SK-N-SH (cell line): Measurements from ENCODE around the gene KRT13. TPM values are rescaled to one million over a fixed set of nuclear protein-coding genes. Genes with fewer than 3 reads are reported as not detected.

Experiments
- CTCF ChIA-PET: fragments of 300-600, 350-600 bp; formaldehyde crosslinking; extraction: SDS; loops from one replicate; lab custom pipeline; 2021; lab: Yijun Ruan, JAX
- POLR2A ChIA-PET: fragments of 350-600 bp; sonication (Branson Sonifier 250); formaldehyde crosslinking; extraction: SDS; loops from one replicate; lab custom pipeline; 2020; ENCODE audit warnings: antibody characterized with exemption, inconsistent platforms; lab: Yijun Ruan, JAX
- DNase-seq: peaks from one replicate; pipeline ENCODE4 v3.0.0; 2012
- H2AFZ ChIP-seq: fragments of 200-600 bp; sonication (generic); 2 replicates; pipeline ENCODE4 v1.8.1; 2016; ENCODE audit warnings: antibody characterized with exemption, mild to moderate bottlenecking, low read depth
- H3F3A ChIP-seq: fragments of 200-600 bp; sonication (generic); replicated peaks from 2 replicates; pipeline ENCODE3; 2016; ENCODE audit warnings: antibody characterized with exemption, mild to moderate bottlenecking; ENCODE audit not compliant: insufficient read depth
- H3K27ac ChIP-seq, 2 experiments: fragments of 200-500 bp in 1 of 2; fragments of 200-600 bp in 1 of 2; sonication (Bioruptor generic) in 1 of 2; sonication (generic), shearing (Covaris generic) in 1 of 2; 2 replicates each; pipeline versions ENCODE4 v1.5.1 to v1.6.1; 2014 to 2016; ENCODE audit warnings: low read depth in 2 of 2, inconsistent platforms in 1 of 2, low read length in 1 of 2, mild to moderate bottlenecking in 1 of 2, mixed read lengths in 1 of 2
- H3K27me3 ChIP-seq: fragments of 200-600 bp; sonication (generic), shearing (Covaris generic); 2 replicates; pipeline ENCODE4 v1.6.1; 2016; ENCODE audit warnings: mixed run types; ENCODE audit not compliant: insufficient read depth
- H3K36me3 ChIP-seq, 2 experiments: fragments of 200-500 bp in 1 of 2; fragments of 200-600 bp in 1 of 2; sonication (Bioruptor generic) in 1 of 2; sonication (generic) in 1 of 2; replicated peaks in 1 of 2; 2 replicates each; pipeline versions ENCODE3 to v1.5.1; 2014 to 2016; ENCODE audit warnings: low read length in 1 of 2, mild to moderate bottlenecking in 1 of 2; ENCODE audit not compliant: insufficient read depth in 2 of 2, control insufficient read depth in 1 of 2
- H3K4me1 ChIP-seq, 2 experiments: fragments of 200-500 bp in 1 of 2; fragments of 200-600 bp in 1 of 2; sonication (Bioruptor generic) in 1 of 2; sonication (generic), shearing (Covaris generic) in 1 of 2; 2 replicates each; pipeline versions ENCODE4 v1.5.1 to v1.6.1; 2014 to 2016; ENCODE audit warnings: low read depth in 1 of 2, low read length in 1 of 2, mixed run types in 1 of 2; ENCODE audit not compliant: insufficient read depth in 2 of 2, control insufficient read depth in 1 of 2
- H3K4me2 ChIP-seq: fragments of 200-600 bp; sonication (generic), shearing (Covaris generic); 2 replicates; pipeline ENCODE4 v1.6.1; 2017; ENCODE audit warnings: mixed run types
- H3K4me3 ChIP-seq, 2 experiments: fragments of 200-500 bp in 1 of 2; fragments of 200-600 bp in 1 of 2; sonication (Bioruptor generic) in 1 of 2; sonication (generic), shearing (Covaris generic) in 1 of 2; 2 replicates each; pipeline versions ENCODE4 v1.5.1 to v1.8.1; 2014 to 2016; ENCODE audit warnings: low read depth in 2 of 2, inconsistent platforms in 1 of 2, low read length in 1 of 2, mild to moderate bottlenecking in 1 of 2, mixed read lengths in 1 of 2, moderate library complexity in 1 of 2
- H3K79me2 ChIP-seq: fragments of 200-600 bp; sonication (generic); 2 replicates; pipeline ENCODE4 v1.8.1; 2017; ENCODE audit warnings: mild to moderate bottlenecking; ENCODE audit not compliant: insufficient read depth
- H3K9ac ChIP-seq: fragments of 200-600 bp; sonication (generic); 2 replicates; pipeline ENCODE4 v1.6.1; 2017; ENCODE audit warnings: mixed run types
- H3K9me2 ChIP-seq: fragments of 200-600 bp; sonication (generic); 2 replicates; pipeline ENCODE4 v1.6.1; 2017; ENCODE audit warnings: mixed run types
- H3K9me3 ChIP-seq: fragments of 200-600 bp; sonication (generic); 2 replicates; pipeline ENCODE4 v1.6.1; 2017; ENCODE audit warnings: mixed run types, mild to moderate bottlenecking, moderate library complexity
- H4K20me1 ChIP-seq: fragments of 200-600 bp; sonication (generic); 2 replicates; pipeline ENCODE4 v1.6.1; 2017; ENCODE audit warnings: mild to moderate bottlenecking, mixed run types; ENCODE audit not compliant: insufficient read depth
- EP300 ChIP-seq, 2 experiments: IDR thresholded peaks; 2 replicates each; pipeline versions ENCODE4 v1.4.0 to v1.6.1; 2012; ENCODE audit warnings: borderline replicate concordance in 1 of 2, low read depth in 1 of 2, low read length in 1 of 2
- EZH2phosphoT487 ChIP-seq: fragments of 200-600 bp; sonication (generic); IDR thresholded peaks from 2 replicates; pipeline ENCODE4 v1.6.1; 2017; ENCODE audit warnings: low read depth, mixed run types, mild to moderate bottlenecking, antibody characterized with exemption, moderate library complexity, borderline replicate concordance
- FOSL2 ChIP-seq: IDR thresholded peaks from 2 replicates; pipeline ENCODE4 v1.4.0; 2012; ENCODE audit warnings: low read depth, mild to moderate bottlenecking, moderate library complexity, borderline replicate concordance
- FOXJ3 ChIP-seq: sonication (generic); formaldehyde crosslinking; IDR thresholded peaks from 2 replicates; pipeline ENCODE4 v1.5.1; 2020; ENCODE audit warnings: mild to moderate bottlenecking, missing genetic modification reagents
- GATA2 ChIP-seq: sonication (generic); formaldehyde crosslinking; IDR thresholded peaks from 2 replicates; pipeline ENCODE4 v1.5.0; 2020; ENCODE audit warnings: mild to moderate bottlenecking, missing genetic modification reagents
- IRF3 ChIP-seq: fragments of 150-350 bp; IDR thresholded peaks from 2 replicates; pipeline ENCODE4 v1.6.1; 2016; ENCODE audit warnings: mild to moderate bottlenecking, low read depth, low read length
- MEF2A ChIP-seq: IDR thresholded peaks from 2 replicates; pipeline ENCODE4 v1.4.0; 2012; ENCODE audit warnings: low read depth, borderline replicate concordance
- NRF1 ChIP-seq: IDR thresholded peaks from 2 replicates; pipeline ENCODE4 v1.6.1; 2012; ENCODE audit warnings: low read depth, mild to moderate bottlenecking, low read length
- RAD21 ChIP-seq: IDR thresholded peaks from 2 replicates; pipeline ENCODE4 v1.6.1; 2012; ENCODE audit warnings: mild to moderate bottlenecking, low read length
- REST ChIP-seq: IDR thresholded peaks from 2 replicates; pipeline ENCODE4 v1.6.1; 2012; ENCODE audit warnings: mild to moderate bottlenecking, low read depth, low read length, moderate library complexity
- RFX5 ChIP-seq: IDR thresholded peaks from 2 replicates; pipeline ENCODE4 v1.6.1; 2012; ENCODE audit warnings: mild to moderate bottlenecking, improper control_type of control experiment, low read length
- RXRA ChIP-seq: IDR thresholded peaks from 2 replicates; pipeline ENCODE4 v1.4.0; 2012; ENCODE audit warnings: low read depth, mild to moderate bottlenecking, borderline replicate concordance
- TCF12 ChIP-seq: IDR thresholded peaks from 2 replicates; pipeline ENCODE4 v1.4.0; 2012
- YY1 ChIP-seq: IDR thresholded peaks from 2 replicates; pipeline ENCODE4 v1.4.0; 2012; ENCODE audit warnings: low read depth, mild to moderate bottlenecking
- WGBS: methylation state at CpG from one replicate; pipeline ENCODE4 v1.1.6; 2017; ENCODE audit warnings: low lambda C conversion rate; 5-methylcytosine and 5-hydroxymethylcytosine counted together
- polyA plus RNA-seq, 3 experiments: library from polyadenylated mRNA; depleted of rRNA; stranded (reverse); fragments of >200 nt; gene quantifications; 2 replicates each; pipeline ENCODE4 v1.2.3, GENCODE V29; 2012
- TF ChIP-seq, protein P1 (sequence below): IDR thresholded peaks from 2 replicates; pipeline ENCODE4; 2012
- TF ChIP-seq, protein P2 (sequence below): IDR thresholded peaks from 2 replicates; pipeline ENCODE4 v1.4.0; 2012; ENCODE audit warnings: low read depth, borderline replicate concordance

The KRT13 gene
- polyA plus RNA-seq, 1 of the 3 experiments (the other 2 are of a cell fraction): 0.39 TPM

DNA sequence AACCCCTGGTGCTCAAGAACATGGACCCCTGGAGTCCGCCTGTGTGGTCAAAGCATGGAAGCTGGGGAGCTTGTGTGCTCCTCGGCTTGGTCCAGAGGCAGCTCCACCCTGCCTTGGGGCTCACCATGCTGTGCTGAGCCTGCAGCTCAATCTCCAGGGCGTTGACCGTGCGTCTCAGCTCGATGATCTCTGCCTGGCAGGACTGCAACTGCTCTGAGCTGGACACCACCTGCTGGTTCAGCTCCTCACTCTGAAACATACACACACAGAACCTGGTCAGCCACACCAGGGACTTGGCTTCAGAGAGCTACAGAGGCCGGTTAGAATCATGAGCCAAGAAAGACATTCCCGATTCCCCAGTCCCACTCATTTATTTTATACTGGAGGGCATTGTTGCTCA, 27.2 kb downstream of the KRT13 start (continued):
- TF ChIP-seq, protein P1, sequence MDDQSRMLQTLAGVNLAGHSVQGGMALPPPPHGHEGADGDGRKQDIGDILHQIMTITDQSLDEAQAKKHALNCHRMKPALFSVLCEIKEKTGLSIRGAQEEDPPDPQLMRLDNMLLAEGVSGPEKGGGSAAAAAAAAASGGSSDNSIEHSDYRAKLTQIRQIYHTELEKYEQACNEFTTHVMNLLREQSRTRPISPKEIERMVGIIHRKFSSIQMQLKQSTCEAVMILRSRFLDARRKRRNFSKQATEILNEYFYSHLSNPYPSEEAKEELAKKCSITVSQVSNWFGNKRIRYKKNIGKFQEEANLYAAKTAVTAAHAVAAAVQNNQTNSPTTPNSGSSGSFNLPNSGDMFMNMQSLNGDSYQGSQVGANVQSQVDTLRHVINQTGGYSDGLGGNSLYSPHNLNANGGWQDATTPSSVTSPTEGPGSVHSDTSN: no peak
- TF ChIP-seq, protein P2, sequence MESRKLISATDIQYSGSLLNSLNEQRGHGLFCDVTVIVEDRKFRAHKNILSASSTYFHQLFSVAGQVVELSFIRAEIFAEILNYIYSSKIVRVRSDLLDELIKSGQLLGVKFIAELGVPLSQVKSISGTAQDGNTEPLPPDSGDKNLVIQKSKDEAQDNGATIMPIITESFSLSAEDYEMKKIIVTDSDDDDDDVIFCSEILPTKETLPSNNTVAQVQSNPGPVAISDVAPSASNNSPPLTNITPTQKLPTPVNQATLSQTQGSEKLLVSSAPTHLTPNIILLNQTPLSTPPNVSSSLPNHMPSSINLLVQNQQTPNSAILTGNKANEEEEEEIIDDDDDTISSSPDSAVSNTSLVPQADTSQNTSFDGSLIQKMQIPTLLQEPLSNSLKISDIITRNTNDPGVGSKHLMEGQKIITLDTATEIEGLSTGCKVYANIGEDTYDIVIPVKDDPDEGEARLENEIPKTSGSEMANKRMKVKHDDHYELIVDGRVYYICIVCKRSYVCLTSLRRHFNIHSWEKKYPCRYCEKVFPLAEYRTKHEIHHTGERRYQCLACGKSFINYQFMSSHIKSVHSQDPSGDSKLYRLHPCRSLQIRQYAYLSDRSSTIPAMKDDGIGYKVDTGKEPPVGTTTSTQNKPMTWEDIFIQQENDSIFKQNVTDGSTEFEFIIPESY: no peak
- TF ChIP-seq EZH2phosphoT487: no peak
- no peak for TF ChIP-seq FOXJ3 (CRISPR knock-in tag)
- no peak for TF ChIP-seq NRF1
- TF ChIP-seq RAD21: no peak

DNA sequence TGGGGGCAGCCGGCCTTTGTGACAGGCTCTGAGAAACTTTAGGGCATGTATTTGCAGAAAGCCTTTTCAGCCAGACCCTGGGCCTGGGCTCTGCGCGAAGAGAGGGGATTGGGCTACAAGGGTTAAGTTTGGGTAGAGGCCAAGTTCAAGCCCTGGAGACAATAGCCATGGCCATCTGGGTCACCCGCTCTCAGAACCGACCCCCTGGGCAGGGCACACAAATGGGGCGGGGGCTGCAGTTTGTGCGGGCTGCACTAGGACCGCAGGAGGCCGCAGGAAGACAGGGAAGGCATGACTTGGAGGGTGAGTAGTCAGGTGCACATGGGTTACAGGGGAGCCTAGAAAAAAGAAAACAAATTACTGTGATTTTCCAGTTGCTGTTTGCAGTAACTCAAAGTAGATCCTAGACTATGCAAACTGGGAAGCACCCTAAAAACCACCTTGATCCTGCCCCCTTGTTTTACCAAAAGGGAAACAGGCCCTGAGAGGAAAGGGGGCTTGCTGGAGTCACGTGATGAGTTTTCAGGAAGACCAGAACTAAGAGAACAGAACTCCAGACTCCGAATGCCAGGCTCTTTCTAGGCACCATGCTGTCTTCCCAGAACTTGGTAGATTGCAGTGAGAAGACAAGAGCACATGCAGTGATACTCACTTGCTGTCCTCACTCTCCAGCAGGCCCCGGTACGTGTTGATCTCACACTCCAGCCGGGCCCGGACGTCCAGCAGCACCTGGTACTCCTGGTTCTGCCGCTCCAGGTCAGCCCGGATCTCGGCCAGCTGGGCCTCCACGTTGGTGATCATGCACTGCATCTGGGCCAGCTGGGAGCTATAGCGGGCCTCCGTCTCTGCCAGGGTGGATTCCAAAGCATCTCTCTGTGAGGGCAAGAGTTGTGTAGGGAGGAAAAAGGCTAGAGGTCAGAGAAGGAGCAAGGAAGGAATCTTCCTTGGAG, 28.3 kb downstream of the KRT13 start:
- CTCF ChIA-PET: interaction anchor here (3.0 kb wide), 1 partner anchor 72 kb away, joined by 15 read pairs; no protein-coding TSS in a partner anchor

DNA sequence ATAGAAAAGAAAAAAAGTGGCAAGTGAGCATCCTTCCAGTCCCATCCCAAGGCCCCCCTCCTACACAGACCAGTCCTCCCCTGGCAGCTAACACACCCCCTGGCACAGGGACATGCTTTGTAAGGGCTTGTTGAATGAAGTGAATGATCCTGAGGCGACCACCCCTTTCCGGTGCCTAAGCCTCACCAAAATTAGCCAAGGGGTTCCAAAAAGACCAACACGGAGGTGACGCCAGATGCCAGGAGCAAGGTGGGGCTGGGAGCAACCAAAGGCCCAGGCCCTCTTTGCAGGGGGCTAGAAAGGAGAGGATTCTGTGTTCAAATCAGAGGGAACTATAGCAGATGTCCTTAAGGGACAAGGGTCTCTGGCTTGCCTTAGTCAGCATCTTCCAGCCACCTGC, 30.0 kb downstream of the KRT13 start:
- no peak overlapping the region for H2AFZ ChIP-seq
- H3K27me3 ChIP-seq: no peaks in the 10 kb centered on the region
- 92% methylated on average over 4 of the region's 4 CpGs for WGBS
- H3K27ac ChIP-seq: no peak overlapping the region
- CTCF ChIA-PET: interaction anchor here (1.0 to 3.0 kb wide), 2 partner anchors 73 to 190 kb away, joined by 3 to 15 read pairs; no protein-coding TSS in a partner anchor
- no peak overlapping the region for H3K9ac ChIP-seq
- no peak overlapping the region for H3K4me2 ChIP-seq
- no peaks in the 10 kb centered on the region; the same call in 1 of the 2 replicates for H3K9me3 ChIP-seq
- no peaks in the 10 kb centered on the region for H3F3A ChIP-seq
- no peaks in the 10 kb centered on the region for H3K36me3 ChIP-seq
- POLR2A ChIA-PET: no interaction called here
- no peaks in the 10 kb centered on the region for H3K9me2 ChIP-seq
- no peak overlapping the region for H3K4me3 ChIP-seq
- DNase-seq: no peak
- H3K79me2 ChIP-seq: no peaks in the 10 kb centered on the region
- no peaks in the 10 kb centered on the region for H3K4me1 ChIP-seq
- no peaks in the 10 kb centered on the region for H4K20me1 ChIP-seq
- no peak for TF ChIP-seq TCF12
- no peak for TF ChIP-seq FOXJ3 (CRISPR knock-in tag)
- no peak for TF ChIP-seq RAD21
- TF ChIP-seq RXRA: no peak
- TF ChIP-seq IRF3: no peak
- no peak for TF ChIP-seq FOSL2
- no peak for TF ChIP-seq MEF2A
- no peak for TF ChIP-seq REST
- no peak for TF ChIP-seq EP300 (IDR thresholded peaks at IDR 0.05; ENCODE audit: borderline replicate concordance in 1 of 2, low read depth in 1 of 2, low read length in 1 of 2)

More for the DNA sequence above, 28.3 kb downstream of the KRT13 start:
- Histone ChIP-seq H3K27ac (no peak overlapping the region), H2AFZ (no peak overlapping the region), H3K79me2 (no peaks in the 10 kb centered on the region), H3K4me2 (no peak overlapping the region), H3K4me3 (no peak overlapping the region), H4K20me1 (no peaks in the 10 kb centered on the region), H3K9me2 (no peaks in the 10 kb centered on the region), H3K27me3 (no peaks in the 10 kb centered on the region), H3K36me3 (no peaks in the 10 kb centered on the region), H3K9me3 (no peaks in the 10 kb centered on the region; the same call in 1 of the 2 replicates), H3F3A (no peaks in the 10 kb centered on the region), H3K9ac (no peak overlapping the region), H3K4me1 (no peaks in the 10 kb centered on the region)
- no peak for TF ChIP-seq RFX5
- no peak for TF ChIP-seq GATA2 (CRISPR knock-in tag)
- no peak for TF ChIP-seq YY1
- POLR2A ChIA-PET: no interaction called here
- DNase-seq: no peak
- WGBS: 74% methylated on average over 19 of the region's 22 CpGs
